ENCODE data around the gene ADD1. TPM values are rescaled to one million over a fixed set of nuclear protein-coding genes. Genes with fewer than 3 reads are reported as not detected.

The ADD1 gene
- polyA plus RNA-seq, 3 donors, result 254 to 268 (median 264) TPM

- no peak for DNase-seq (ENCODE audit: extremely low read depth in 1 of 11, low read depth in 9 of 11, low spot score in 4 of 11)
These were observed 3.7 kb downstream of the ADD1 start for GRCh38 chr4:2847302-2847871.

- no peak for DNase-seq (ENCODE audit: extremely low read depth in 1 of 11, low read depth in 9 of 11, low spot score in 4 of 11)
These were observed 4.8 kb downstream of the ADD1 start for GRCh38 chr4:2848449-2848848.

- no peak for DNase-seq (ENCODE audit: extremely low read depth in 1 of 11, low read depth in 9 of 11, low spot score in 4 of 11)
These were observed 5.9 kb downstream of the ADD1 start for GRCh38 chr4:2849267-2850152.

- DNase-seq (ENCODE audit: extremely low read depth in 1 of 11, low read depth in 9 of 11, low spot score in 4 of 11), result no peak
These were observed 7.5 kb downstream of the ADD1 start for GRCh38 chr4:2850966-2851798.

- DNase-seq (ENCODE audit: extremely low read depth in 1 of 11, low read depth in 9 of 11, low spot score in 4 of 11), result no peak
These were observed 8.9 kb downstream of the ADD1 start for GRCh38 chr4:2852481-2852921.

GRCh38 chr4:2855584-2855983 is 11.9 kb downstream of the ADD1 start:
- no peak for DNase-seq (ENCODE audit: extremely low read depth in 1 of 11, low read depth in 9 of 11, low spot score in 4 of 11)

GRCh38 chr4:2856266-2856665 is 12.6 kb downstream of the ADD1 start:
- DNase-seq (ENCODE audit: extremely low read depth in 1 of 11, low read depth in 9 of 11, low spot score in 4 of 11), result no peak

GRCh38 chr4:2857349-2857927 is 13.8 kb downstream of the ADD1 start:
- DNase-seq (ENCODE audit: extremely low read depth in 1 of 11, low read depth in 9 of 11, low spot score in 4 of 11), result no peak

GRCh38 chr4:2858451-2859217 is 15.0 kb downstream of the ADD1 start:
- DNase-seq (ENCODE audit: extremely low read depth in 1 of 11, low read depth in 9 of 11, low spot score in 4 of 11), result no peak

GRCh38 chr4:2859514-2859913 is 15.9 kb downstream of the ADD1 start:
- no peak for DNase-seq (ENCODE audit: extremely low read depth in 1 of 11, low read depth in 9 of 11, low spot score in 4 of 11)

- DNase-seq (ENCODE audit: extremely low read depth in 1 of 11, low read depth in 9 of 11, low spot score in 4 of 11), result no peak
These were observed 17.0 kb downstream of the ADD1 start for GRCh38 chr4:2860391-2861348.

GRCh38 chr4:2861631-2862436 is 18.2 kb downstream of the ADD1 start:
- DNase-seq (ENCODE audit: extremely low read depth in 1 of 11, low read depth in 9 of 11, low spot score in 4 of 11), result no peak

- no peak for DNase-seq (ENCODE audit: extremely low read depth in 1 of 11, low read depth in 9 of 11, low spot score in 4 of 11)
These were observed 18.9 kb downstream of the ADD1 start for GRCh38 chr4:2862528-2862927.

GRCh38 chr4:2863649-2864048 is 20.0 kb downstream of the ADD1 start:
- no peak for DNase-seq (ENCODE audit: extremely low read depth in 1 of 11, low read depth in 9 of 11, low spot score in 4 of 11)

- no peak for DNase-seq (ENCODE audit: extremely low read depth in 1 of 11, low read depth in 9 of 11, low spot score in 4 of 11)
These were observed 21.6 kb downstream of the ADD1 start for GRCh38 chr4:2865196-2865780.

- DNase-seq (ENCODE audit: extremely low read depth in 1 of 11, low read depth in 9 of 11, low spot score in 4 of 11), result no peak
These were observed 22.7 kb downstream of the ADD1 start for GRCh38 chr4:2866160-2866861.

Measured in renal cortex interstitium (tissue), 11 donors.